Right lobe of liver (tissue), 6 donors: ENCODE results near the gene TCF7L2. TPM values are rescaled to one million over a fixed set of nuclear protein-coding genes. Genes with fewer than 3 reads are reported as not detected.

Experiments used
- ATAC-seq, 4 donors: fragments of 200-7000 bp; cut with Tn5 transposase; one replicate each; pipeline ENCODE4 v1.9.1; 2020; ENCODE audit warnings: mild to moderate bottlenecking in 4 of 4, moderate library complexity in 4 of 4
- DNase-seq, 3 donors: peaks; one replicate each; pipeline ENCODE4 v3.0.0-alpha.2; 2020
- H3K27ac ChIP-seq, 3 donors: fragments of 200-600 bp; one replicate each; pipeline ENCODE4 v1.8.0; 2022
- H3K27me3 ChIP-seq, 2 donors: fragments of 200-600 bp; one replicate each; pipeline ENCODE4 v1.8.0; 2022
- H3K36me3 ChIP-seq, 4 donors: fragments of 200-600 bp; sonication (generic) in 1 of 4; one replicate each; pipeline versions ENCODE4 v1.5.1 to v1.8.0; 2017 to 2022; ENCODE audit warnings: control low read depth in 1 of 4
- H3K4me1 ChIP-seq, 4 donors: fragments of 200-600 bp; sonication (generic) in 1 of 4; one replicate each; pipeline versions ENCODE4 v1.5.1 to v1.8.0; 2017 to 2022; ENCODE audit warnings: control low read depth in 1 of 4
- H3K4me3 ChIP-seq, 3 donors: fragments of 200-600 bp; one replicate each; pipeline ENCODE4 v1.8.0; 2022
- H3K9me3 ChIP-seq, 4 donors: fragments of 200-600 bp; sonication (generic) in 1 of 4; one replicate each; pipeline versions ENCODE4 v1.5.1 to v1.8.0; 2017 to 2022; ENCODE audit warnings: control low read depth in 1 of 4
- POLR2A ChIP-seq: fragments of 450-650 bp; IDR thresholded peaks from one replicate; pipeline ENCODE4 v1.6.1; 2017; ENCODE audit warnings: antibody characterized with exemption, mild to moderate bottlenecking
- WGBS: methylation state at CpG from one replicate; pipeline ENCODE4 v1.1.6; 2018; ENCODE audit warnings: low coverage, low lambda C conversion rate; ENCODE audit not compliant: insufficient coverage; ENCODE audit errors: missing lambda C conversion rate; 5-methylcytosine and 5-hydroxymethylcytosine counted together
- intact Hi-C, 2 donors: fragments of 100-400 bp; cut with DNase I; formaldehyde crosslinking; loops; one replicate each; pipeline versions ENCODE4 v1.11.2 to v1.14.1; 2022
- total RNA-seq, 6 experiments: library from RNA; depleted of rRNA in 2 of 6; stranded (reverse); fragments of >200 nt in 2 of 6; fragmentation: NEBNext Ultra II Directional in 3 of 6; extraction: Animal tissue kit (Norgen Biotek cat#: 25700) in 3 of 6; gene quantifications; one replicate each; pipeline versions ENCODE4 v1.1.0 to v1.2.4, GENCODE V29; 2016 to 2023
- TF ChIP-seq, protein P1 (sequence below), 4 donors: fragments of 200-600 bp in 3 of 4; fragments of 450-650 bp in 1 of 4; IDR thresholded peaks; one replicate each; pipeline versions ENCODE4 v1.5.1 to v1.8.0; 2016 to 2022; ENCODE audit warnings: antibody characterized with exemption in 4 of 4, mild to moderate bottlenecking in 2 of 4
- donor health status: DM: no; HTN: yes; CAD: no.
- donor health status: DM: no; HTN: no; CAD: no.
- donor health status: DM: no; HTN: no; CAD: no.
- donor health status: DM: no; HTN: yes; CAD: no.
- donor health status: DM: no; HTN: yes; CAD: no.

Gene TCF7L2
- total RNA-seq, 6 experiments from 2014 or later, result 9.4 to 33.2 (median 16.7) TPM

GRCh38 chr10:113125612-113126011 is 175.6 kb downstream of the TCF7L2 start:
- Histone ChIP-seq H3K4me1 (peaks cover 0 to 34% (median 13%) of the 10 kb centered on the region in 4 donors), H3K9me3 (no peaks in the 10 kb centered on the region), H3K36me3 (no peaks in the 10 kb centered on the region), H3K4me3 (no peak overlapping the region), H3K27me3 (no peaks in the 10 kb centered on the region), H3K27ac (peak overlapping the region in 1 of 3 donors; percentile 7)
- ATAC-seq (no peak), DNase-seq (no peak)
- intact Hi-C loops, result loop anchor here in 1 of 2 donors (10.0 kb wide), 1 partner anchor 101 kb away; no protein-coding TSS in a partner anchor
- 94% methylated on average over 6 of the region's 6 CpGs for WGBS
- TF ChIP-seq POLR2A, result no peak
- TF ChIP-seq, protein P1, sequence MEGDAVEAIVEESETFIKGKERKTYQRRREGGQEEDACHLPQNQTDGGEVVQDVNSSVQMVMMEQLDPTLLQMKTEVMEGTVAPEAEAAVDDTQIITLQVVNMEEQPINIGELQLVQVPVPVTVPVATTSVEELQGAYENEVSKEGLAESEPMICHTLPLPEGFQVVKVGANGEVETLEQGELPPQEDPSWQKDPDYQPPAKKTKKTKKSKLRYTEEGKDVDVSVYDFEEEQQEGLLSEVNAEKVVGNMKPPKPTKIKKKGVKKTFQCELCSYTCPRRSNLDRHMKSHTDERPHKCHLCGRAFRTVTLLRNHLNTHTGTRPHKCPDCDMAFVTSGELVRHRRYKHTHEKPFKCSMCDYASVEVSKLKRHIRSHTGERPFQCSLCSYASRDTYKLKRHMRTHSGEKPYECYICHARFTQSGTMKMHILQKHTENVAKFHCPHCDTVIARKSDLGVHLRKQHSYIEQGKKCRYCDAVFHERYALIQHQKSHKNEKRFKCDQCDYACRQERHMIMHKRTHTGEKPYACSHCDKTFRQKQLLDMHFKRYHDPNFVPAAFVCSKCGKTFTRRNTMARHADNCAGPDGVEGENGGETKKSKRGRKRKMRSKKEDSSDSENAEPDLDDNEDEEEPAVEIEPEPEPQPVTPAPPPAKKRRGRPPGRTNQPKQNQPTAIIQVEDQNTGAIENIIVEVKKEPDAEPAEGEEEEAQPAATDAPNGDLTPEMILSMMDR (IDR thresholded peaks at IDR 0.05), result no peak

GRCh38 chr10:113126229-113127201 is 176.5 kb downstream of the TCF7L2 start:
- 6% methylated on average over 15 of the region's 53 CpGs for WGBS
- Histone ChIP-seq H3K27ac (peak overlapping the region in 2 of 3 donors; percentile 7 to 56), H3K4me3 (peak overlapping the region in 2 of 3 donors; percentile 23 to 37), H3K9me3 (no peaks in the 10 kb centered on the region), H3K4me1 (peaks cover 0 to 43% (median 18%) of the 10 kb centered on the region in 4 donors), H3K36me3 (no peaks in the 10 kb centered on the region), H3K27me3 (no peaks in the 10 kb centered on the region)
- intact Hi-C loops, result loop anchor here in 1 of 2 donors (10.0 kb wide), 1 partner anchor 102 kb away; no protein-coding TSS in a partner anchor
- TF ChIP-seq, protein P1 (IDR thresholded peaks at IDR 0.05), result peak; percentile 67 to 94 (median 73)
- TF ChIP-seq POLR2A, result no peak
- ATAC-seq (peak; percentile 91 to 97 (median 94)), DNase-seq (peak; percentile 76 to 83 (median 83))

DNA sequence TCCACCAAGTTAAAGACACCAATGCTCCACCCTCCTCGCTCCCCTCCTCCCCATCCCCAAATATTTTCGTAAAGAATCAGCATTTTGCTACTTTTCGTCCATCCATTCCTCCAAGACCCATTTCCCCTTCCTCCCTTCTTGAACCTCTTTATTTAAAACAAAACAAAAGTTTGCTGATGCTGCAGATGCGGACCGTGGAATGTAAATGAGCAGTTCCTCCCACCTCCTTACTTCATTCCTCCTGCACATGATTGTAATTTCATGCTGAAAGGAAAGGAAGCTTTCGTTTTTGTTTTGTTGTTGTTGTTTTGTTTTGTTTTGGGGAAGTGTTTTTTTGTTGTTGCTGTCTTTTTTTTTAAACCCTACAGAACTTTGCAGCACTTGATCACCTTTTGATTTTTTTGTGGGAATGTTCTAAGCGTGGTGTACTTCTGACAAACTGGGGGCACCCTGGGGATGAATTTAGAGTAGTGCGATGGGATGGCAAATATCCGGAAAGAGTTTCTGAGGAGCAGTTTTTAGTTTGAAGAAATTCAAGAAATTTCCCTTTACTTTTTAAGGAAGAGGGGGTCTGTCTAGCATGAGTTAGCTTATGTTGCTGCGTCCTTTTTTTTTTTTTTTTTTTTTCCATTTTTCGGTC is 177.3 kb downstream of the TCF7L2 start:
- ATAC-seq (no peak), DNase-seq (no peak)
- H3K27ac ChIP-seq, result no peak overlapping the region
- no peak for TF ChIP-seq POLR2A
- TF ChIP-seq, protein P1 (IDR thresholded peaks at IDR 0.05), result no peak
- WGBS, result 55% methylated on average over 11 of the region's 11 CpGs
- no peaks in the 10 kb centered on the region for H3K9me3 ChIP-seq
- intact Hi-C loops, result loop anchor here in 1 of 2 donors (10.0 kb wide), 1 partner anchor 103 kb away; no protein-coding TSS in a partner anchor
- H3K27me3 ChIP-seq, result no peaks in the 10 kb centered on the region
- peaks cover 0 to 48% (median 22%) of the 10 kb centered on the region in 4 donors for H3K4me1 ChIP-seq
- H3K4me3 ChIP-seq, result no peak overlapping the region
- H3K36me3 ChIP-seq, result no peaks in the 10 kb centered on the region

DNA sequence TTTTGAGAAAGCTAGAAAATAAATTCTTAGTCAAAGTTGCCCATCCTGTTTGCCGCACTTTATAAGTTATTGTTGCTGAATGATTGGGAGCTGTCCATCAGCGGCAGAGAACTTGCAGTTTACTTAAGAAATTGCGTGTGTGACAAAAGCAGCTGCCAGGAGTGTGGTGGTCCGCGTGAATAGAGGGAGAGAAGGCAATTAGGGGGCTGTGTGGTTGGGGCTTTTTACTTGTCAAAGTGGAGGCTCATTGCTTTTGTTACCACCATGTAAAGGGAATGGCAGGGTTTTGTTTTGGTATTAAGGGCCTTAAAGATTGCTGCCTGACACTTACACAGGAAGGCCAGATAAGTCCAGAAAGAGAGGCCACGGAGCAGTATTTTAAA is 177.8 kb downstream of the TCF7L2 start:
- no peak for DNase-seq
- WGBS, result 76% methylated on average over 6 of the region's 6 CpGs
- no peaks in the 10 kb centered on the region for H3K9me3 ChIP-seq
- no peaks in the 10 kb centered on the region for H3K27me3 ChIP-seq
- intact Hi-C loops, result loop anchor here in 1 of 2 donors (10.0 kb wide), 1 partner anchor 103 kb away; no protein-coding TSS in a partner anchor
- ATAC-seq, result no peak
- TF ChIP-seq POLR2A, result no peak
- H3K27ac ChIP-seq, result no peak overlapping the region
- no peaks in the 10 kb centered on the region for H3K36me3 ChIP-seq
- peaks cover 0 to 49% (median 24%) of the 10 kb centered on the region in 4 donors for H3K4me1 ChIP-seq
- H3K4me3 ChIP-seq, result no peak overlapping the region
